NCI-H82 treated with DMSO at 0.1 percent for 48 hours (cell line): ENCODE data around the gene PLAAT2.
"Not testable (repeated sequence)": the region's sequence is repeated elsewhere in the genome, so short reads cannot be mapped to it uniquely, and the experiment has no call there.

Experiments used
- DNase-seq: peaks from one replicate; lab custom pipeline; 2025; ENCODE audit not compliant: unreplicated experiment; lab: John Stamatoyannopoulos, UW

The PLAAT2 gene

GRCh38 chr11:63563201-63564055 is at the start of gene PLAAT2:
TSS of gene PLAAT2 (minus strand) at chr11:63563379. CDS start at chr11:63563324, 55 bp downstream.
- no peak for DNase-seq

GRCh38 chr11:63612181-63612580 is 49.0 kb upstream of the PLAAT2 start:
- DNase-seq, result no peak

- no peak for DNase-seq
These were observed 48.2 kb upstream of the PLAAT2 start for GRCh38 chr11:63611395-63611747.

- no peak for DNase-seq
These were observed 47.6 kb upstream of the PLAAT2 start for GRCh38 chr11:63610604-63611394.

- no peak for DNase-seq
These were observed 46.9 kb upstream of the PLAAT2 start for GRCh38 chr11:63609971-63610580.

GRCh38 chr11:63609536-63609935 is 46.4 kb upstream of the PLAAT2 start:
- DNase-seq, result no peak

- no peak for DNase-seq
These were observed 45.5 kb upstream of the PLAAT2 start for GRCh38 chr11:63608353-63609345.

GRCh38 chr11:63603180-63603518 is 40.0 kb upstream of the PLAAT2 start:
- no peak for DNase-seq

- not testable (repeated sequence) for DNase-seq
These were observed 39.4 kb upstream of the PLAAT2 start for GRCh38 chr11:63602290-63603179.

- no peak for DNase-seq
These were observed 36.3 kb upstream of the PLAAT2 start for GRCh38 chr11:63599211-63600122.

- no peak for DNase-seq
These were observed 35.4 kb upstream of the PLAAT2 start for GRCh38 chr11:63598556-63598955.

GRCh38 chr11:63595296-63595695 is 32.1 kb upstream of the PLAAT2 start:
- DNase-seq, result no peak

GRCh38 chr11:63592975-63593395 is 29.8 kb upstream of the PLAAT2 start:
- DNase-seq, result no peak

GRCh38 chr11:63590024-63590788 is 27.0 kb upstream of the PLAAT2 start:
- DNase-seq, result no peak

GRCh38 chr11:63589000-63589399 is 25.8 kb upstream of the PLAAT2 start:
- DNase-seq, result no peak

GRCh38 chr11:63586451-63587166 is 23.4 kb upstream of the PLAAT2 start:
- no peak for DNase-seq

GRCh38 chr11:63583357-63583677 is 20.1 kb upstream of the PLAAT2 start:
- DNase-seq, result no peak
